GM12865 (cell line): ENCODE measurements around the gene GATAD2B.

Experiments used
- DNase-seq: peaks from one replicate; pipeline ENCODE4 v3.0.0; 2010; ENCODE audit warnings: low read depth
- H3K4me3 ChIP-seq: 2 replicates; pipeline ENCODE4 v1.5.1; 2011; ENCODE audit warnings: mild to moderate bottlenecking, low read depth, low read length, control low read depth
- TF ChIP-seq, protein P1 (sequence below): IDR thresholded peaks from 2 replicates; pipeline ENCODE4 v1.5.1; 2011; ENCODE audit warnings: low read length, control low read depth, low read depth, inconsistent platforms; ENCODE audit not compliant: insufficient read depth; ENCODE audit errors: missing control alignments

Gene GATAD2B

DNA sequence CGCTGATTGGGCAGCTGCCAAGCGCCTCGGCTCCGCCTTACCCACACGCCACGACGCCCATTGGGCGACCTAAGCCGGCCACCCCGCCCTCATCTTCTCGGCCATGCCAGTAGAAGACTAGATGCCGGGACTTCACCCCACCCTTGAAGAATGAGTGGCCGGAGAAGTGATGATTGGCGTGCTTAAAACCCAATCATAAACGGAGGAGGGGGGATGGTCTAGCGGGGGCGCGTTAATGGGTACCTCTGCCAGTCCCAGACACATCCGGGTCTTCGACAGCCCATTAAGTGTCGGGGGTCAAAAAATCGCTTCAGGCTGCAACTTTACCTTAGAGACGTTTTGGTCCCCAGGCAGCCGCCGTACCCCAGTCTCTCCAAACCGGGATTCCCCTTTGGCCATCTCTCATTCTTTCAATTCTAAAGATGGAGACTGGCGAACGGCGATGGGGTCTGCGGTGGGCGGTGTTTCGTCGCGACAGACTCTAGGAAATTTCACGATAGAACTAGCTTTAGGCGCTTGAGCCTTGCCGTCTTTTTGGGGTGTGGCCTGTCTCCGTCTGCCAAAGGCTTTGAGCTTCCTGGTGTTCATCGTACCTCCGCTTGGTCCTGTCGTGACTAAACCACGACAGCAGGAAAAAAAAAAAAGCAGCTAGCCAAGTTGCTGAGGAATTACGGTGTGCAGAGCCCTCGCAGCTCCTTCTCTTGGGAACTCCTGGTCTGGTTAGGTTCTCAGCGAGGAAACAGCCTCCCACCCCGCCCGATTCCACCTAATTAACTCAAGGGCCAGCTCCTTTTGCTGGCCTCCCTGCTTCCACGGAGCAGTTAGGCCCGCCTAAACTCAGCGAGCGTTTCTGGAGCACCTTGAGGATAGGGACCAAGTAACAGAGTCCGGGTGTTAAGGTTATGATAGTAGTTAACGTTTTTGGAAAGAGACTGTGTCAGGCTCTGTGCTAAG lies at the start of gene GATAD2B:
TSS of gene GATAD2B (minus strand) at position 1 of the 954 bp plus-strand sequence. CDS start 94,625 bp downstream, outside the sequence.
- peak; percentile 100 for DNase-seq
- H3K4me3 ChIP-seq = peak within 1 kb of the TSS; percentile 96
- TF ChIP-seq, protein P1, sequence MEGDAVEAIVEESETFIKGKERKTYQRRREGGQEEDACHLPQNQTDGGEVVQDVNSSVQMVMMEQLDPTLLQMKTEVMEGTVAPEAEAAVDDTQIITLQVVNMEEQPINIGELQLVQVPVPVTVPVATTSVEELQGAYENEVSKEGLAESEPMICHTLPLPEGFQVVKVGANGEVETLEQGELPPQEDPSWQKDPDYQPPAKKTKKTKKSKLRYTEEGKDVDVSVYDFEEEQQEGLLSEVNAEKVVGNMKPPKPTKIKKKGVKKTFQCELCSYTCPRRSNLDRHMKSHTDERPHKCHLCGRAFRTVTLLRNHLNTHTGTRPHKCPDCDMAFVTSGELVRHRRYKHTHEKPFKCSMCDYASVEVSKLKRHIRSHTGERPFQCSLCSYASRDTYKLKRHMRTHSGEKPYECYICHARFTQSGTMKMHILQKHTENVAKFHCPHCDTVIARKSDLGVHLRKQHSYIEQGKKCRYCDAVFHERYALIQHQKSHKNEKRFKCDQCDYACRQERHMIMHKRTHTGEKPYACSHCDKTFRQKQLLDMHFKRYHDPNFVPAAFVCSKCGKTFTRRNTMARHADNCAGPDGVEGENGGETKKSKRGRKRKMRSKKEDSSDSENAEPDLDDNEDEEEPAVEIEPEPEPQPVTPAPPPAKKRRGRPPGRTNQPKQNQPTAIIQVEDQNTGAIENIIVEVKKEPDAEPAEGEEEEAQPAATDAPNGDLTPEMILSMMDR = no peak

DNA sequence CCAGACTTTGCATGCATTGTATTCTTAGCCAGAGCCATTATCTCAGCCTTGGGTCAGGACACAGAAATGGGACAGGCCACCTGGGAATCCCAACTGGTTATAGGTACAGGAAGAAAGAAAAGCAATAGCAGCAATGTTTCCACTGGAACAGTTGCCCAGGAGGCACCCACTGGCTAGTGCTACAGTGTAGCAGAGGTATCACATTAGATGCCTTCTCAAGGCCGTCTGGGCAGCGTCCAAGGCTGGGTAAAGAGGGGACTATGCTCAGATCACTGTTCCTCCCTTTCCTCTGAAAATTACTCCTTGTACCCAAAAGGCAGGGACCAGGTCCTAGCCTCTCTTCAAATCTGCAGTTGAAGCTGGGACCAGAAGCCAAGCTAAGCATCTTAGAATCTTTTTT lies 47.6 kb upstream of the GATAD2B start:
- H3K4me3 ChIP-seq = no peak overlapping the region
- no peak for DNase-seq
- TF ChIP-seq, protein P1 = no peak

DNA sequence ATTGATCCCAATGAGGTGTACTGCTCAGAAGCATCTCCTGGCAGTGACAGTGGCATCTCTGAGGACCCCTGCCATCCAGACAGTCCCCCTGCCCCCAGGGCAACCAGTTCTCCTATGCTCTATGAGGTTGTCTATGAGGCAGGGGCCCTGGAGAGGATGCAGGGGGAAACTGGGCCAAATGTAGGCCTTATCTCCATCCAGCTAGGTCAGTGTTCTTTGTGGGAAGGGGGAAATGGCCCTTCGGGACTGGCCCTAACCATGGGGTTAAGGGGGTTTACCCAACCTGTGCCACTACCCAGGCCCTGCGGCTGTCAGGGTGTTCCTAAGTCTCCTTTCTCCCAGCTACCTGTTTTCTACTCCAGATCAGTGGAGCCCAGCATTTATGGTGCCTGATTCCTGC lies 46.2 kb upstream of the GATAD2B start:
- H3K4me3 ChIP-seq = no peak overlapping the region
- TF ChIP-seq, protein P1 = no peak
- DNase-seq = no peak

- H3K4me3 ChIP-seq = peak overlapping the region; percentile 81
These were observed 45.6 kb upstream of the GATAD2B start for GRCh38 chr1:153968408-153968807.

GRCh38 chr1:153968000-153968363 lies 45.2 kb upstream of the GATAD2B start:
- no peak for DNase-seq
- peak overlapping the region; percentile 81 for H3K4me3 ChIP-seq
- TF ChIP-seq, protein P1 = no peak

More at GRCh38 chr1:153968408-153968807, 45.6 kb upstream of the GATAD2B start:
- TF ChIP-seq, protein P1 = no peak
- DNase-seq = no peak

GRCh38 chr1:153967107-153967999 lies 44.6 kb upstream of the GATAD2B start, which contains the start of gene CREB3L4:
TSS of gene CREB3L4 (plus strand) at chr1:153967902. CDS start at chr1:153968526, 624 bp downstream.
- TF ChIP-seq, protein P1 = peak; percentile 41

More at GRCh38 chr1:153967107-153967999, 44.6 kb upstream of the GATAD2B start, which contains the start of gene CREB3L4:
- H3K4me3 ChIP-seq = peak within 1 kb of the TSS; percentile 81
- DNase-seq = peak; percentile 99
